GM23248 (cell line): ENCODE data around the gene PLPPR3. TPM values are rescaled to one million over a fixed set of nuclear protein-coding genes. Genes with fewer than 3 reads are reported as not detected.

Experiments
- DNase-seq: peaks from one replicate; pipeline ENCODE4 v3.0.0-alpha.2; 2015
- H2AFZ ChIP-seq: fragments of 200-600 bp; sonication (generic); 2 replicates; pipeline ENCODE4 v1.6.1; 2016; ENCODE audit warnings: antibody characterized with exemption
- H3F3A ChIP-seq: fragments of 200-600 bp; sonication (generic); 2 replicates; pipeline ENCODE4 v1.6.1; 2016; ENCODE audit warnings: mild to moderate bottlenecking, antibody characterized with exemption, mixed run types; ENCODE audit not compliant: insufficient read depth
- H3K27ac ChIP-seq: fragments of 200-600 bp; sonication (generic); 2 replicates; pipeline ENCODE4 v1.5.1; 2016; ENCODE audit warnings: mild to moderate bottlenecking
- H3K27me3 ChIP-seq: fragments of 200-600 bp; sonication (generic); replicated peaks from 2 replicates; pipeline ENCODE4 v1.6.1; 2016; ENCODE audit warnings: mild to moderate bottlenecking; ENCODE audit not compliant: insufficient read depth
- H3K36me3 ChIP-seq: fragments of 200-600 bp; sonication (generic); 2 replicates; pipeline ENCODE4 v1.6.1; 2016; ENCODE audit warnings: low read depth, mild to moderate bottlenecking
- H3K4me1 ChIP-seq: fragments of 200-600 bp; sonication (generic); 2 replicates; pipeline ENCODE4 v1.6.1; 2016; ENCODE audit warnings: mild to moderate bottlenecking; ENCODE audit not compliant: insufficient read depth
- H3K4me2 ChIP-seq: fragments of 200-600 bp; sonication (generic); one replicate; pipeline ENCODE4 v1.6.1; 2016; ENCODE audit warnings: mild to moderate bottlenecking; ENCODE audit not compliant: unreplicated experiment
- H3K4me3 ChIP-seq: fragments of 200-600 bp; sonication (generic); 2 replicates; pipeline ENCODE4 v1.5.1; 2016; ENCODE audit warnings: mild to moderate bottlenecking
- H3K79me2 ChIP-seq: fragments of 200-600 bp; sonication (generic); 2 replicates; pipeline ENCODE4 v1.6.1; 2016; ENCODE audit warnings: mild to moderate bottlenecking; ENCODE audit not compliant: insufficient read depth
- H3K9ac ChIP-seq: fragments of 200-600 bp; sonication (generic); 2 replicates; pipeline ENCODE4 v1.6.1; 2016; ENCODE audit warnings: mild to moderate bottlenecking
- H3K9me2 ChIP-seq: fragments of 200-600 bp; sonication (generic); 2 replicates; pipeline ENCODE4 v1.6.1; 2016; ENCODE audit warnings: mixed run types, mild to moderate bottlenecking, moderate library complexity; ENCODE audit not compliant: insufficient read depth
- H3K9me3 ChIP-seq: fragments of 200-600 bp; sonication (generic); one replicate; pipeline ENCODE4 v1.6.1; 2017; ENCODE audit warnings: low read depth
- H4K20me1 ChIP-seq: fragments of 200-600 bp; sonication (generic); 2 replicates; pipeline ENCODE4 v1.6.0; 2016; ENCODE audit not compliant: insufficient read depth
- EZH2 ChIP-seq: fragments of 200-600 bp; sonication (generic); IDR thresholded peaks from 2 replicates; pipeline ENCODE4 v1.6.1; 2018; ENCODE audit warnings: antibody characterized with exemption, mild to moderate bottlenecking; ENCODE audit not compliant: insufficient read depth, poor library complexity, severe bottlenecking
- EZH2phosphoT487 ChIP-seq: fragments of 200-600 bp; sonication (generic); IDR thresholded peaks from 2 replicates; pipeline ENCODE4 v1.6.1; 2018; ENCODE audit warnings: antibody characterized with exemption, moderate library complexity, mild to moderate bottlenecking, low read depth; ENCODE audit not compliant: insufficient read depth
- WGBS, 2 experiments: methylation state at CpG; one replicate each; pipeline ENCODE4 v1.1.6; 2015 to 2017; ENCODE audit warnings: low lambda C conversion rate in 2 of 2, low coverage in 1 of 2; ENCODE audit errors: missing lambda C conversion rate in 2 of 2; 5-methylcytosine and 5-hydroxymethylcytosine counted together
- in situ Hi-C: fragments of 300-500 bp; cut with MboI; formaldehyde crosslinking; loops from 2 replicates; pipeline ENCODE4 v1.15.0; 2020
- polyA plus RNA-seq: library from polyadenylated mRNA; unstranded; fragments of >200 nt; fragmentation: Nextera tagmentation; extraction: Ambion mirVana; gene quantifications from 2 replicates; pipeline ENCODE4 v1.2.1, GENCODE V29; 2016
- total RNA-seq: library from RNA; depleted of rRNA; stranded (reverse); fragments of >200 nt; shearing (Covaris generic); gene quantifications from 2 replicates; pipeline ENCODE4 v1.2.3, GENCODE V29; 2014

The PLPPR3 gene
- total and polyA plus RNA-seq, 2 experiments from 2014 or later, result 0.32 TPM; not detected in 1

DNA sequence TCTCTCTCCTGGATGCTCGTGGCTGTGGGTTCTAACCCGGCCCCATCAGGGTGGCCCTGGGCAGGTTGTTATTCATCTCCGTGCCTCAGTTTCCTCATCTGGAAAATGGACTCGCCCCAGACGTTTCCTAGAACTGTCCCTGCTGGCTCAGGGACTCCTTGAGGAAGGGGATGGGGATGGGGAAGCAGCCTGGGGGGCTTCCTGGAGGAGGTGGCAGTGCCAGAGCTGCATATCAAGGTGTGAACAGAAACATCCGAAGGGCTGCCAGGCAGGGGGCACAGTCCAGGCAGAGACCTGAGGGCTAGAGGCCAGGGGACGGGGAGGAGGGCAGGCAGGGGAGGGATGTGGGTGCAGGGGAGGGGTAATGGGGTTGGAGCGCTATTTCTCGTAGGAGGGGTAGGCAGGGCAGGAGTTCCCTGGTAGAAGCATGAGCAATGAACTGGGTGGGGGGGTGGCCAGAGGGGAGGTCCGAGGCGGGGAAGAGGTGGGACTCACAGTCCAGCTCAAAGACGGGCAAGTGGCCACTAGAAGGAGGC is 26.7 kb upstream of the PLPPR3 start:
- Histone ChIP-seq H3K9ac (no peak overlapping the region), H3K4me3 (no peak overlapping the region), H3K27ac (no peak overlapping the region), H2AFZ (no peak overlapping the region), H3K4me1 (0 out of 2 replicates have a peak, but pooled peaks cover 4% of the 10 kb centered on the region), H4K20me1 (no peaks in the 10 kb centered on the region), H3K4me2 (no peak overlapping the region), H3K36me3 (no peaks in the 10 kb centered on the region), H3F3A (0 out of 2 replicates have a peak, but pooled peaks cover 3% of the 10 kb centered on the region), H3K9me3 (no peaks in the 10 kb centered on the region), H3K79me2 (no peaks in the 10 kb centered on the region), H3K9me2 (no peaks in the 10 kb centered on the region), H3K27me3 (peaks cover 38% of the 10 kb centered on the region)
- TF ChIP-seq EZH2 (no peak), EZH2phosphoT487 (no peak)
- peak; percentile 40 for DNase-seq
- in situ Hi-C loops, result no loop called here
- WGBS, 2 experiments, result 15 to 29% methylated on average over 7 to 12 of the region's 12 CpGs

DNA sequence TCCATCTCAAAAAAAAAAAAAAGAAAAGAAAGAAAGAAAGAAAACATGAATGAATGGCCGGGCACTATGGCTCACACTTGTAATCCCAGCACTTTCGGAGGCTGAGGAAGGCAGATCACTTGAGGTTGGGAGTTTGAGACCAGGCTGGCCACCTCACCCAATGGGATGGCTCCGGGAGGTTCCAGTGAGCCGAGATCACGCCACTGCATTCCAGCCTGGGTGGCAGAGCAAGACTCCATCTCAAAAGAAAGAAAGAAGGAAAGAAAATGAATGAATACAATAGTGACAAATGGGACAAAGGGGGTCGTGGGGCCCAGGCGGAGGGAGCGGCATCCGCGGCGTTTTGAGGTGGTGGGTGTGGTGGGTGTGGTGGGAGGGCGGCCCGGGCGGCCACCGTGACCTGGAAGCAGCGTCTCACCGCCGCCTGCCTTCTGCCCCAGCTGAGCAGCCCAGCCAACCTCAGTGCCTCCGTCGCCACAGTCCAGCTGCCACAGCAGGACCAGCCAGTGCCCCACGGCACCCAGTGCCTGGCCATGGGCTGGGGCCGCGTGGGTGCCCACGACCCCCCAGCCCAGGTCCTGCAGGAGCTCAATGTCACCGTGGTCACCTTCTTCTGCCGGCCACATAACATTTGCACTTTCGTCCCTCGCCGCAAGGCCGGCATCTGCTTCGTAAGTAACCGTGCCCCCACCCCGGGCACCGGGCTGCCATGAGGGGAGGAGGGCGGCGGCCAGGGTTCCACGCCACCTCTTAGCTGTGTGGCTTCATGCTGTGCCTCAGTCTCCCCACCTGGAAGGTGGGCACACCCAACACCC is 24.2 kb upstream of the PLPPR3 start:
- peaks cover 49% of the 10 kb centered on the region for H3K27me3 ChIP-seq
- H3K4me3 ChIP-seq, result no peak overlapping the region
- 67 to 69% methylated on average over 21 to 37 of the region's 37 CpGs for WGBS, 2 experiments
- no peaks in the 10 kb centered on the region for H3K79me2 ChIP-seq
- no peak overlapping the region for H2AFZ ChIP-seq
- in situ Hi-C loops, result no loop called here
- no peaks in the 10 kb centered on the region for H3K9me2 ChIP-seq
- no peak overlapping the region for H3K9ac ChIP-seq
- H3K36me3 ChIP-seq, result no peaks in the 10 kb centered on the region
- no peak overlapping the region for H3K27ac ChIP-seq
- DNase-seq, result no peak
- no peaks in the 10 kb centered on the region for H3K9me3 ChIP-seq
- H3K4me2 ChIP-seq, result no peak overlapping the region
- 0 out of 2 replicates have a peak, but pooled peaks cover 4% of the 10 kb centered on the region for H3K4me1 ChIP-seq
- H3F3A ChIP-seq, result 0 out of 2 replicates have a peak, but pooled peaks cover 3% of the 10 kb centered on the region
- H4K20me1 ChIP-seq, result no peaks in the 10 kb centered on the region
- TF ChIP-seq EZH2phosphoT487, result no peak
- TF ChIP-seq EZH2, result no peak

DNA sequence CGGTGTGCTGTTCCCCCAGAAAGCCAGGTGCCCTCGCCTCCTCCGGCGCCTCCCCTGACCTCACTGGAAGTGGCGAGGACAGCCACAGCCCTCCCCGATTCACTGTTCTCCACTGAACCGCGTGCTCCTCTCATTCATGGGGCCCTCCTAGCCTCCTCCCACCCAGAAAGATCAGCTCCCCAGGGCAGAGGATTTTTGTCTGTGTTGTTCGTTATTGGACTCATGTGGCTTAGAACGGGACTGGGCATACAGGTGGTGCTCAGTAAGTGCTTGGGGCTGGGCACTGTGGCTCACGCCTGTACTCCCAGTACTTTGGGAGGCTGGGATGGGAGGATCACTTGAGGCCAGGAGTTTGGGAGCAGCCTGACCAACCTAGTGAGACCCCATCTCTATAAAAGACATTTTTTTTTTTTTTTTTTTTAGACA is 22.8 kb upstream of the PLPPR3 start:
- DNase-seq, result no peak
- in situ Hi-C loops, result no loop called here

DNA sequence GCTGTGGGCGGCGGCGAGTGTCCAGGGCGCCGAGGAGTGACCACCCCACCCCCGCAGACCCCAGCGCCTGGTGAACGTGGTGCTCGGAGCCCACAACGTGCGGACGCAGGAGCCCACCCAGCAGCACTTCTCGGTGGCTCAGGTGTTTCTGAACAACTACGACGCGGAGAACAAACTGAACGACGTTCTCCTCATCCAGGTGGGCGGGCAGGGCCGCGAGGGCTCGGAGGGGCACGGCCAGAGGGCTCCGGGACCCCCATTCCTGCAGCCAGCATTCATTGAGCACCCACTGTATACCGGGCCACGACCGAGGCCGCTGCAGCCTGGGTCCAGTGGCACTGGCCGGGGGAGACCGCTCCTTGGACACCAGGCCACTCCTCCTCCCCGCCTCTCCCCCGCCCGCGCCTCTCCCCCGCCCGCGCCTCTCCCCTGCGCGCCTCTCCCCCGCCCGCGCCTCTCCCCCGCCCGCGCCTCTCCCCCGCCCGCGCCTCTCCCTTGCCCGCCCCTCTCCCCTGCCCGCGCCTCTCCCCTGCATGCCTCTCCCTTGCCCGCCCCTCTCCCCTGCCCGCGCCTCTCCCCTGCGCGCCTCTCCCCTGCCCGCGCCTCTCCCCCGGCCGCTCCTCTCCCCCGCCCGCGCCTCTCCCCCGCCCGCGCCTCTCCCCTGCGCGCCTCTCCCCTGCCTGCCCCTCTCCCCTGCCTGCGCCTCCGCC is 22.2 kb upstream of the PLPPR3 start:
- no peak for TF ChIP-seq EZH2
- no peak for TF ChIP-seq EZH2phosphoT487
- Histone ChIP-seq H3K36me3 (no peaks in the 10 kb centered on the region), H3K4me2 (no peak overlapping the region), H3K4me3 (no peak overlapping the region), H3K9me3 (no peaks in the 10 kb centered on the region), H3K9me2 (no peaks in the 10 kb centered on the region), H4K20me1 (no peaks in the 10 kb centered on the region), H3K27ac (no peak overlapping the region), H3F3A (no peaks in the 10 kb centered on the region), H3K79me2 (no peaks in the 10 kb centered on the region), H3K4me1 (no peaks in the 10 kb centered on the region), H3K9ac (no peak overlapping the region), H2AFZ (no peak overlapping the region), H3K27me3 (peaks cover 49% of the 10 kb centered on the region)
- in situ Hi-C loops, result no loop called here
- DNase-seq, result no peak
- WGBS, 2 experiments, result 6 to 9% methylated on average over 16 to 70 of the region's 70 CpGs

More for the DNA sequence above, 22.8 kb upstream of the PLPPR3 start:
- Histone ChIP-seq H3K4me1 (no peaks in the 10 kb centered on the region), H3K79me2 (no peaks in the 10 kb centered on the region), H3K9me3 (no peaks in the 10 kb centered on the region), H2AFZ (no peak overlapping the region), H3K9ac (no peak overlapping the region), H3K4me2 (no peak overlapping the region), H3K36me3 (no peaks in the 10 kb centered on the region), H3K27me3 (peaks cover 49% of the 10 kb centered on the region), H4K20me1 (no peaks in the 10 kb centered on the region), H3K9me2 (no peaks in the 10 kb centered on the region), H3K27ac (no peak overlapping the region), H3K4me3 (no peak overlapping the region), H3F3A (no peaks in the 10 kb centered on the region)
- 14 to 21% methylated on average over 7 to 11 of the region's 11 CpGs for WGBS, 2 experiments
- peak; percentile 46 for TF ChIP-seq EZH2
- no peak for TF ChIP-seq EZH2phosphoT487
